ENCODE results near the gene WNT7B. TPM values are rescaled to one million over a fixed set of nuclear protein-coding genes. Genes with fewer than 3 reads are reported as not detected.
"Not testable (repeated sequence)": the region's sequence is repeated elsewhere in the genome, so short reads cannot be mapped to it uniquely, and the experiment has no call there.

The WNT7B gene
- total RNA-seq, 1 experiment from 2014 or later: 5.6 TPM

- Histone ChIP-seq H3K4me3 (no peak overlapping the region), H3K27me3 (no peaks in the 10 kb centered on the region), H3K36me3 (no peaks in the 10 kb centered on the region; the same call in 1 of the 2 replicates), H3K9me3 (peaks cover 8% of the 10 kb centered on the region)
- DNase-seq: no peak
These were observed 34.1 kb upstream of the WNT7B start for GRCh38 chr22:46010951-46011626.

GRCh38 chr22:46010207-46010867 is 33.4 kb upstream of the WNT7B start:
- no peaks in the 10 kb centered on the region; the same call in 1 of the 2 replicates for H3K36me3 ChIP-seq
- no peaks in the 10 kb centered on the region for H3K27me3 ChIP-seq
- DNase-seq: peak; percentile 64
- no peak overlapping the region for H3K4me3 ChIP-seq
- peaks cover 8% of the 10 kb centered on the region for H3K9me3 ChIP-seq

GRCh38 chr22:46009730-46010129 is 32.8 kb upstream of the WNT7B start:
- Histone ChIP-seq H3K4me3 (no peak overlapping the region), H3K9me3 (peaks cover 8% of the 10 kb centered on the region), H3K36me3 (no peaks in the 10 kb centered on the region; the same call in 1 of the 2 replicates), H3K27me3 (no peaks in the 10 kb centered on the region)
- DNase-seq: no peak

GRCh38 chr22:46008836-46009596 is 32.1 kb upstream of the WNT7B start:
- peak; percentile 66 for DNase-seq
- H3K9me3 ChIP-seq: peaks cover 8% of the 10 kb centered on the region
- no peaks in the 10 kb centered on the region; the same call in 1 of the 2 replicates for H3K36me3 ChIP-seq
- no peaks in the 10 kb centered on the region for H3K27me3 ChIP-seq
- no peak overlapping the region for H3K4me3 ChIP-seq

- Histone ChIP-seq H3K9me3 (peaks cover 8% of the 10 kb centered on the region), H3K4me3 (peak overlapping the region; percentile 25), H3K27me3 (no peaks in the 10 kb centered on the region), H3K36me3 (no peaks in the 10 kb centered on the region; the same call in 1 of the 2 replicates)
- DNase-seq: peak; percentile 49
These were observed 31.3 kb upstream of the WNT7B start for GRCh38 chr22:46008291-46008690.

GRCh38 chr22:46007848-46008261 is 30.9 kb upstream of the WNT7B start:
- peaks cover 8% of the 10 kb centered on the region for H3K9me3 ChIP-seq
- no peaks in the 10 kb centered on the region; the same call in 1 of the 2 replicates for H3K36me3 ChIP-seq
- H3K27me3 ChIP-seq: no peaks in the 10 kb centered on the region
- peak; percentile 98 for DNase-seq
- peak overlapping the region; percentile 39 for H3K4me3 ChIP-seq

- peaks cover 8% of the 10 kb centered on the region for H3K9me3 ChIP-seq
- peak overlapping the region; percentile 39 for H3K4me3 ChIP-seq
- H3K36me3 ChIP-seq: no peaks in the 10 kb centered on the region; the same call in 1 of the 2 replicates
- peak; percentile 96 for DNase-seq
- H3K27me3 ChIP-seq: no peaks in the 10 kb centered on the region
These were observed 30.3 kb upstream of the WNT7B start for GRCh38 chr22:46007003-46007847.

- Histone ChIP-seq H3K4me3 (peak overlapping the region; percentile 39), H3K27me3 (no peaks in the 10 kb centered on the region), H3K36me3 (no peaks in the 10 kb centered on the region; the same call in 1 of the 2 replicates), H3K9me3 (peaks cover 8% of the 10 kb centered on the region)
- peak; percentile 95 for DNase-seq
These were observed 29.5 kb upstream of the WNT7B start for GRCh38 chr22:46006379-46007002.

- not testable (repeated sequence) for H3K27me3 ChIP-seq, H3K4me3 ChIP-seq, H3K9me3 ChIP-seq, H3K36me3 ChIP-seq, DNase-seq
These were observed 28.2 kb upstream of the WNT7B start for GRCh38 chr22:46005116-46005705.

GRCh38 chr22:46004105-46004866 is 27.3 kb upstream of the WNT7B start:
- Histone ChIP-seq H3K36me3 (no peaks in the 10 kb centered on the region; the same call in 1 of the 2 replicates), H3K9me3 (no peaks in the 10 kb centered on the region), H3K4me3 (no peak overlapping the region), H3K27me3 (no peaks in the 10 kb centered on the region)
- DNase-seq: no peak

- no peaks in the 10 kb centered on the region for H3K27me3 ChIP-seq
- no peak for DNase-seq
- H3K4me3 ChIP-seq: no peak overlapping the region
- no peaks in the 10 kb centered on the region for H3K36me3 ChIP-seq
- H3K9me3 ChIP-seq: no peaks in the 10 kb centered on the region
These were observed 26.5 kb upstream of the WNT7B start for GRCh38 chr22:46003271-46004091.

- DNase-seq: peak; percentile 33
- no peaks in the 10 kb centered on the region for H3K36me3 ChIP-seq
- no peaks in the 10 kb centered on the region for H3K9me3 ChIP-seq
- H3K4me3 ChIP-seq: no peak overlapping the region
- no peaks in the 10 kb centered on the region for H3K27me3 ChIP-seq
These were observed 25.9 kb upstream of the WNT7B start for GRCh38 chr22:46002757-46003270.

- H3K27me3 ChIP-seq: no peaks in the 10 kb centered on the region
- H3K36me3 ChIP-seq: no peaks in the 10 kb centered on the region
- no peak overlapping the region for H3K4me3 ChIP-seq
- DNase-seq: no peak
- no peaks in the 10 kb centered on the region for H3K9me3 ChIP-seq
These were observed 24.6 kb upstream of the WNT7B start for GRCh38 chr22:46001426-46002106.

GRCh38 chr22:46001046-46001425 is 24.1 kb upstream of the WNT7B start:
- Histone ChIP-seq H3K9me3 (no peaks in the 10 kb centered on the region), H3K36me3 (no peaks in the 10 kb centered on the region), H3K27me3 (no peaks in the 10 kb centered on the region), H3K4me3 (no peak overlapping the region)
- no peak for DNase-seq
